GM18511 (cell line): ENCODE measurements around the gene SULT1A3.
"Not testable (repeated sequence)": the region's sequence is repeated elsewhere in the genome, so short reads cannot be mapped to it uniquely, and the experiment has no call there.

Experiments
- ATAC-seq: cut with Tn5 transposase; IDR thresholded peaks from one replicate; pipeline ENCODE4 v1.9.1; 2021; ENCODE audit warnings: mild to moderate bottlenecking, moderate library complexity; ENCODE audit not compliant: unreplicated experiment

SULT1A3 gene

DNA sequence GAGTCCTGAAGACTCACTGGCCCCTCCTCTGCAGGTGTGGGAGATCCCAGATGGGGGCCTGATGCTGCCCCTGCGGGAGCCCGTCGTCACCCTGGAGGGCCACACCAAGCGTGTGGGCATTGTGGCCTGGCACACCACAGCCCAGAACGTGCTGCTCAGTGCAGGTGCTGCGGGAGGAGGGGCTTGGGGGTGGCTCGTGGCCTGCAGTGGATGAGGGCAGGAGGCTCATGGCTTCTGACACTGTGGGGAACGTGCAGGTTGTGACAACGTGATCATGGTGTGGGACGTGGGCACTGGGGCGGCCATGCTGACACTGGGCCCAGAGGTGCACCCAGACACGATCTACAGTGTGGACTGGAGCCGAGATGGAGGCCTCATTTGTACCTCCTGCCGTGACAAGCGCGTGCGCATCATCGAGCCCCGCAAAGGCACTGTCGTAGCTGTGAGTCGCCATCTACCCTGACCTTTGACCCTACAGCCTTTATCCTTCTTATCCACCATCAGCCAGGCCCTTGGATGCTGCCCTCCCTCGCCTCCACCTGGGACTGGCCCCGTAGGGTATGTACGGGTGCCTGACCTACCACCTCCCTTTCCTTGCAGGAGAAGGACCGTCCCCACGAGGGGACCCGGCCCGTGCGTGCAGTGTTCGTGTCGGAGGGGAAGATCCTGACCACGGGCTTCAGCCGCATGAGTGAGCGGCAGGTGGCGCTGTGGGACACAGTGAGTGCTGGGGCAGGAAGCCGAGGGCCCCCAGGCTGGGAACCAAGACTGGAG, 12.1 kb upstream of the SULT1A3 start:
- no peak for ATAC-seq

DNA sequence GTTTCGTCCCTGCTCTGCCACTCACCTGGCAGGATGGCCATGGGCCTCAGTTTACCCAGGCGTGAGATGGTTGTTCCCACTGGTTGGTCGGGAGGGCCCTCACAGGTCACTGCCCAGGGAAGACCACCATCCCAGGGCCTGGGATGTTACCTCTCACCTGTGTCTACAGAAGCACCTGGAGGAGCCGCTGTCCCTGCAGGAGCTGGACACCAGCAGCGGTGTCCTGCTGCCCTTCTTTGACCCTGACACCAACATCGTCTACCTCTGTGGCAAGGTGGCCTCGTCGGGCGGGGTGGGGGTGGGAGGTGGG, 11.5 kb upstream of the SULT1A3 start:
- ATAC-seq, result no peak

DNA sequence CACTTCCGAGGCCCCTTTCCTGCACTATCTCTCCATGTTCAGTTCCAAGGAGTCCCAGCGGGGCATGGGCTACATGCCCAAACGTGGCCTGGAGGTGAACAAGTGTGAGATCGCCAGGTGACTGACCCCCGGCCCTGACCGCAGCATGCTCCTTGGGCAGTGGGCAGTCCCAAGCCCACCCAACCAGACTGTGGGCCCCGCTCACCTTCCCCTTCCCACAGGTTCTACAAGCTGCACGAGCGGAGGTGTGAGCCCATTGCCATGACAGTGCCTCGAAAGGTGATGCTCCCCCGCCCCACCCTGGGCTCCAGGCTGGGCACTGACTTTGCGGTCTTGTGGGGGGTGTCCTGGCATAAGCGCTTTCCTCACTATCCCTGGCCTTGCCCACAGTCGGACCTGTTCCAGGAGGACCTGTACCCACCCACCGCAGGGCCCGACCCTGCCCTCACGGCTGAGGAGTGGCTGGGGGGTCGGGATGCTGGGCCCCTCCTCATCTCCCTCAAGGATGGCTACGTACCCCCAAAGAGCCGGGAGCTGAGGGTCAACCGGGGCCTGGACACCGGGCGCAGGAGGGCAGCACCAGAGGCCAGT, 11.0 kb upstream of the SULT1A3 start:
- no peak for ATAC-seq

- not testable (repeated sequence) for ATAC-seq
Measured at GRCh38 chr16:30191158-30191557, 7.9 kb upstream of the SULT1A3 start.

DNA sequence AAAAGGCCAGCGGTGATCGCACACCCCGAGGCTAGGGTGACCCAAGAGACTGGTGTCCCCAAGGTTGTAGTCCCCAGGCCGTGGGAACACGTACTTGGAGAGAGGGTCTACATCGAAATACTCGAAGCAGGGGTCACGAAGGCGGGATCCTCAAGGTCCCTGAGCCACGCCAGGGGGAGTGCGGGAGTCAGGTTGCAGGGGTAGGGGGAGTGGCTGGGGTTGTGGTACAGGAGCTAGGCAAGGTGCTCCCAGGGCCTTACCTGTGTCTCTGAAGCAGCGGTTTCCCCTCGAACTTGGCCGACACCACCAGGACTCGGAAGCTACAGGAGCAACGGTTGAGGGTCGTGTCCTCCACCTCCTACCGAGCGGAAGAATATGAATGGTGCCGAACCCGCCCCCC, 6.0 kb upstream of the SULT1A3 start:
- ATAC-seq, result peak; percentile 22

- ATAC-seq, result peak; percentile 88
Measured at GRCh38 chr16:30193615-30194014, 5.4 kb upstream of the SULT1A3 start, which contains the start of the genes BOLA2B and SLX1A. TSS of gene BOLA2B (minus strand) at chr16:30193666. CDS start at chr16:30193595, 71 bp downstream. TSS of gene SLX1A (plus strand) at chr16:30193875. CDS start at chr16:30194085, 210 bp downstream.

- peak; percentile 76 for ATAC-seq
Measured at GRCh38 chr16:30194172-30194925, 4.7 kb upstream of the SULT1A3 start.

- ATAC-seq, result not testable (repeated sequence)
Measured at GRCh38 chr16:30197001-30197400, 2.1 kb upstream of the SULT1A3 start.

- ATAC-seq, result not testable (repeated sequence)
Measured at GRCh38 chr16:30199608-30200343, 721 bp downstream of the SULT1A3 start.

DNA sequence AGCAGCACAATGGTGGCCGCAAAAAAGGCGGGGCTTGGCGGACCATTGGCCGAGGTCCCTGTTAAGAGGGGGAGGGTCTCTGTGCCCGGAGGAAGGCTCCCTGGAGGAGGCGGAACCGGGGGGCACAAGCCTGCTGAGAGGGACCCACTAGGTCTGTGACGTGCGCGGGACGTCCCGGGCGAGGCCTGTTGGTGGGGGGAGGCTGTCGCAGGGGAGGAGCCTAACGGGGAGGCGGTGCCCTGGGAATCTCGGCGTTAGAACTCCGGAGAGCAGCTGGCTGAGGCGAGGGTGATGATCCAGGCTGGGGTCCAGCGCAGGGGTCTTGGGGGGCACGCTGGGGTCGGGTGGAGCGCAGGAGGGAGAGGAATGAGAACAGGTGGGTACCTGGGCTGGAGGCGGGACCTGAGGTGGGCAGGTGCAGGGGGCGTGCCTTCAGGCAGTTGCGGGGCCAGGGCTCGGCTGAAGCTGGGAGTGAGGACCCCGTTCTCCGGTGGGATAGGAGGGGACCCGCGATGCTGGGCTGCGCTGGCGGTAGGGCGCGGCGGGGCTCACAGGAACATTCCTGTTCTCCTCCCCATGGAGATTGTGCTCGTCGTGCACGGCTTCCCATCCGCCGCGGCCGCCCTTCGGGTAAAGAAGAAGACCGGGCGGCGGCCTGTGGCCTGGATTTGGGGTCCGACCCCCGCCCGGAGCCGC, 6.6 kb downstream of the SULT1A3 start:
- ATAC-seq, result not testable (repeated sequence)

DNA sequence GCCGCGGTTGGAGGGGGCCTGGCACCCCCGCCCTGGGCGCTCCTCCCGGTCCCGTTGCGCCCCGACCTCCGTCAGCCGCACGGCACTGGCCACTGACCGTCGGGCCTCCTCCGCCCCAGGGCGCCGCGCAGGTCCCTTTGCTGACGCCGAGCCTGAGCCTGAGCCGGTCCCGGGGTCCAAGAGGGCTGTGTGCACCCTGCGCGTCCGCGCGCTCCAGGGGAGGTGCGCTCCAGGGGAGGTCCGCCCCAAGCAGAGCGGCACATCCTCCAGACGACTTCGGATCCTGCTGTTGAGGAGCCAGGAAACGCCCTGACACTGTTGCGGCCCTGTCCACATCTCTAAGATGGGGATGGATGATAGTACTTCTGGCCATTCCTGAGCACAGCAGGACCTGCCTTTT, 7.2 kb downstream of the SULT1A3 start:
- not testable (repeated sequence) for ATAC-seq

GRCh38 chr16:30207063-30207704, 8.1 kb downstream of the SULT1A3 start:
- ATAC-seq, result not testable (repeated sequence)

- ATAC-seq, result not testable (repeated sequence)
Measured at GRCh38 chr16:30209032-30209431, 10.0 kb downstream of the SULT1A3 start.

DNA sequence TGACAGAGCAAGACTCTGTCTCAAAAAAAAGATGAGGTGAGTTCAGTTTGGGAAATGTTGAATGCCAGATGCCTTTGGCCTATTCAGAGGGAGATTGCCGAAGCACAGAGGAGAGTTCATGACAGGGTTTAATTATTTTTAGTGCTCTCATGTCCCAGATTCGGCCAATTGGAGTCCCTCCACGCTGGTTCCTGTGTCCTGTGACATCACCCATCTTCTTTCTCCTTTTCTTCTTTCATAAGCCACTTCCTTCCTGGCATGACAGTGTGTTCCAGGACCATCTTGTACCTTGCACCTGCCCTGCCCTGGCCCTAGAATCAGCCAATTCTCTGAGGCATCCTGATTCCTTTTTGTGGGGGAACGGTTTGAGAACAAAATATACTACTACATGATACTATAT, 12.4 kb downstream of the SULT1A3 start:
- ATAC-seq, result not testable (repeated sequence)

- not testable (repeated sequence) for ATAC-seq
Measured at GRCh38 chr16:30217082-30217481, 18.0 kb downstream of the SULT1A3 start.

GRCh38 chr16:30248379-30248778, 49.3 kb downstream of the SULT1A3 start, which contains the start of gene NPIPB13:
TSS of gene NPIPB13 (minus strand) at chr16:30248479. CDS start at chr16:30245573, 2,906 bp downstream.
- not testable (repeated sequence) for ATAC-seq
